HG02981 (cell line): ENCODE measurements around the gene METTL15.
A peak's percentile ranks its signal among the peaks of the same experiment; 100 is the strongest.
"Not testable (repeated sequence)": the region's sequence is repeated elsewhere in the genome, so short reads cannot be mapped to it uniquely, and the experiment has no call there.

Experiments
- ATAC-seq: cut with Tn5 transposase; IDR thresholded peaks from one replicate; pipeline ENCODE4 v1.9.1; 2021; ENCODE audit warnings: mild to moderate bottlenecking, moderate library complexity; ENCODE audit not compliant: unreplicated experiment

Gene METTL15

GRCh38 chr11:28108958-28109357 is 770 bp downstream of the METTL15 start:
- ATAC-seq = no peak

GRCh38 chr11:28110108-28110820 is 2.1 kb downstream of the METTL15 start:
- ATAC-seq = peak; percentile 27

- no peak for ATAC-seq
Measured at GRCh38 chr11:28110821-28111200, 2.6 kb downstream of the METTL15 start.

- no peak for ATAC-seq
Measured at GRCh38 chr11:28114116-28114515, 5.9 kb downstream of the METTL15 start.

- ATAC-seq = no peak
Measured at GRCh38 chr11:28114731-28115130, 6.5 kb downstream of the METTL15 start.

GRCh38 chr11:28117712-28118111 is 9.5 kb downstream of the METTL15 start:
- no peak for ATAC-seq

- no peak for ATAC-seq
Measured at GRCh38 chr11:28123151-28123581, 15.0 kb downstream of the METTL15 start.

- no peak for ATAC-seq
Measured at GRCh38 chr11:28132548-28132947, 24.4 kb downstream of the METTL15 start.

- ATAC-seq = no peak
Measured at GRCh38 chr11:28133146-28133545, 25.0 kb downstream of the METTL15 start.

GRCh38 chr11:28136157-28136556 is 28.0 kb downstream of the METTL15 start:
- not testable (repeated sequence) for ATAC-seq

GRCh38 chr11:28137366-28137765 is 29.2 kb downstream of the METTL15 start:
- no peak for ATAC-seq

- ATAC-seq = no peak
Measured at GRCh38 chr11:28137832-28138231, 29.6 kb downstream of the METTL15 start.

GRCh38 chr11:28139841-28140415 is 31.7 kb downstream of the METTL15 start:
- ATAC-seq = no peak

- no peak for ATAC-seq
Measured at GRCh38 chr11:28140689-28141455, 32.7 kb downstream of the METTL15 start.

GRCh38 chr11:28142724-28143123 is 34.5 kb downstream of the METTL15 start:
- no peak for ATAC-seq

GRCh38 chr11:28144808-28145207 is 36.6 kb downstream of the METTL15 start:
- ATAC-seq = no peak

GRCh38 chr11:28146123-28146751 is 38.0 kb downstream of the METTL15 start:
- ATAC-seq = no peak

GRCh38 chr11:28152743-28153142 is 44.6 kb downstream of the METTL15 start:
- no peak for ATAC-seq

- no peak for ATAC-seq
Measured at GRCh38 chr11:28153586-28153985, 45.4 kb downstream of the METTL15 start.

GRCh38 chr11:28168718-28169117 is 60.5 kb downstream of the METTL15 start:
- ATAC-seq = no peak

GRCh38 chr11:28169816-28170215 is 61.6 kb downstream of the METTL15 start:
- no peak for ATAC-seq
